NCI-H187 treated with DMSO at 0.1 percent for 48 hours (cell line): Measurements from ENCODE around the gene RTP2.

Experiments used
- DNase-seq: peaks from one replicate; lab custom pipeline; 2025; lab: John Stamatoyannopoulos, UW

The RTP2 gene

GRCh38 chr3:187669675-187670504, 32.5 kb downstream of the RTP2 start, which contains the start of gene SST:
Gene SST (minus strand): TSS chr3:187670394. CDS start chr3:187670291, 103 bp downstream.
- no peak for DNase-seq

DNA sequence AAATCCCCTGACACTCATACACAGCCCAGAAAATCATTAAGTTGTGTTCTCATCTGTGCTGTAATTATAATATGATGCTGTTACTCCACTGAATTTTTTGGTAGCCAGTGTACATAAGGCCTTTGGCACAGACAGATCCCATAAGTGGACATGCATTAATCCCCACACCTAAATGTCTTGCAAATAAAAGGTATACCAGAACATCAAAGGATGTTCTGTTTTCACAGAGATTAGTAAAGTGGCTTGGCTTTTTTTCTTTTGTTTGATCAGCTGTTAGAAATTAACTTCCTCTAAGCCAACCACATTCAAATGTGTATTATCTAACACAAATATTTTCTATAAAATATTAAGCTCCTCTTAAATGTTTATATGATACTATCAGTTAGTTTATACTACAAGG, 34.8 kb downstream of the RTP2 start:
- no peak for DNase-seq

DNA sequence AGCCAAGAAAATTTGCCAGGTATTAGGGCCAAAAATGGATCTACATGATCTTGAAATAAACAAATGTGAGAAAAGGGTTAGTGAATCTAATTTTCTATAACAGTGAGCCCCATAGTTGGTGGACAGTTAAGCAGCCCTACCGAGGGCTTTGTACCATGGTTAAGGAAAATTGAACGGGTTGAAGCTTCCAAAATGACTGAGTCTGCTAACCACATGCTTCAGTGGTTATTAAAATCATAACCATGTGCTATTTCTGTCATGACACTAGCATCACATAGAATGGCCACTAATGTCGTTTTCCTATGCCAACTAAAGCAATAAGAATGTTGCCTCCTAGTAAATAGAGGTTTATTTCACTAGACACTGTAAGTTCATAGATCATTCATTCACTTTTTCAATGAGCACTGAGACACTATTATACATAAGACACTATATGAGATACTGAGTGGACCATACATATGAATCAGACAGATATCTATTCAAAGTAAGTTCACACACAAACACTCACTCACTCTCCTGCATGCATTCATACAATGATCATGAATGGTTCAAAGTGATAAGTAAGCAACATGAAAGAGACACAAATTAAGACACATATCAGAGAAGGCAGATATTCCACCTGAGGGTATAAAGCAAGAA, 36.5 kb downstream of the RTP2 start:
- DNase-seq: no peak

DNA sequence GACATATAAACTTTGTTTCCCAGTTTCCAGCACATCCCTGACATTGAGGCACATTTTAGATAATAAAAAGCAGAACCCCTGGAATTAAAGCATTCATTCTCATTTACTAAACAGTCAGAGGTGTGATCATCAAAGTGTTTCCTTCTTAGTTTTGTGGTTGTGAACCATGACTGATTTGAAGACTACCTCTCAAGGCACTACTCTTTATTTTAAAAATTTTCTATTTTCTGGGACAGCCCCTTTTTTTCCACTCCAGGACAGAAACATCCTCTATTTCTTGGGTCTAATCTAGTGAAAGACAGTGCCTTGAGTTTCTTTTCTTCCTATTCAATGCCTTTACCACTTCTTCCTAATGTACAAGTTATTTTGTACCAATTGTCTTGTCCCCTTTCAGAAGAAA, 37.3 kb downstream of the RTP2 start:
- DNase-seq: no peak

DNA sequence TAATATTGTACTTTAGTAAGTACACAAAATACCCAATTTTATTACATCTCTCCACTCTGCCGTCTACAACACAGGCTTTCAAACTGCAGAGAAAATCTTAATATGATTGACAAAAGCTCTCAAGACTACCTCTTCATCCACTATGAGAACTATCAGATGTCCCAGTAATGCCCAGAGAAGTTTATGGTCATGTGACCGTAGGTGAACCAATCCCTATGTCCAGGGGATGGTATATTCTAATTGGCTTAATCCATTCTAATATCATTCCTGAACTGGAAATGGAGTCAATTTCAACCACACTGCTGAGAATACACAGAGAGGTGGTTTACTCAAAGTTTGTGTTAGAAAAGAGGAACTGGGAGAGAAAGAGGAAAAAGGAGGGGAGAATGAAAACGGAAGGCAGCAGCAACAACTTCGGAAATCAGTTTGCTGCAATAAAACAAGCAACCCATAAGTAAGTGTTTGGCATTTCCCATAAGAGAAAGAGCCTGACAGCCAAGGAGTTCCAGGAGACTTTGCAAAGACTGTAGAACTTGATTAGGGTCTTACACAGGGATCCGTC, 39.4 kb downstream of the RTP2 start:
- no peak for DNase-seq

- no peak for DNase-seq
Observed at GRCh38 chr3:187661267-187661666, 41.1 kb downstream of the RTP2 start.

DNA sequence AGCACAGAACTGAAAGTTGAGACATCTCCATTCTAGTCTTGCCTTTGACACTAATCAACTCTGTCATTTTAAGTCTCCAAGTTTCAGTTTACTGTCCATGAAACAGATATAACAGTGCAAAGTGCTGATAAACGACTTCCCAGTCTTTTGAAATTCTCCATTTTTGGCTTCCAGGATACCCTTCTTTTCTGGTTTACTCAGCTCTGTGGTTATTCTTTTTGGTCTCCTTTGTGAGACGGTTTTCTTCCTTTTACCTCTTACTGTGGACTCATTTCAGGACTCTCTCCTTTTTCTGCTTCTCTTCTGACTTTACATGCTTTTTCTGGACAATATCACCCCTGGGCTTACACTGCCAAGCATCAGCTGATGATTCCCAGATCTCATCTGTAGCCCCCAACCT, 51.1 kb downstream of the RTP2 start:
- no peak for DNase-seq
